Suprapubic skin (tissue), 4 donors: Measurements from ENCODE around the gene PTPN21. TPM values are rescaled to one million over a fixed set of nuclear protein-coding genes. Genes with fewer than 3 reads are reported as not detected.

Source experiments
- DNase-seq, 2 donors: peaks; one replicate each; pipeline ENCODE4 v3.0.0-alpha.2; 2019; ENCODE audit warnings: low spot score in 2 of 2
- H3K27ac ChIP-seq: fragments of 200-600 bp; sonication (generic); one replicate; pipeline ENCODE4 v1.5.1; 2019
- H3K27me3 ChIP-seq: fragments of 200-600 bp; sonication (generic); one replicate; pipeline ENCODE4 v1.5.1; 2019
- H3K36me3 ChIP-seq: fragments of 200-600 bp; sonication (generic); one replicate; pipeline ENCODE4 v1.5.1; 2019
- H3K4me1 ChIP-seq: fragments of 200-600 bp; sonication (generic); one replicate; pipeline ENCODE4 v1.5.1; 2019
- H3K4me3 ChIP-seq: fragments of 200-600 bp; sonication (generic); one replicate; pipeline ENCODE4 v1.5.1; 2019; ENCODE audit warnings: mild to moderate bottlenecking
- H3K9me3 ChIP-seq: fragments of 200-600 bp; sonication (generic); one replicate; pipeline ENCODE4 v1.5.1; 2019
- CTCF ChIP-seq, 2 donors: fragments of 200-600 bp in 1 of 2; fragments of 450-650 bp in 1 of 2; sonication (generic) in 1 of 2; IDR thresholded peaks; one replicate each; pipeline ENCODE4 v1.5.1; 2016 to 2019; ENCODE audit warnings: antibody characterized with exemption in 2 of 2, mild to moderate bottlenecking in 1 of 2, moderate library complexity in 1 of 2
- EP300 ChIP-seq: sonication (generic); formaldehyde crosslinking; IDR thresholded peaks from one replicate; pipeline ENCODE4 v1.6.1; 2017; ENCODE audit warnings: antibody characterized with exemption
- POLR2A ChIP-seq, 2 donors: fragments of 450-650 bp; IDR thresholded peaks; one replicate each; pipeline ENCODE4 v1.6.1; 2017; ENCODE audit warnings: antibody characterized with exemption in 2 of 2, mild to moderate bottlenecking in 2 of 2, moderate library complexity in 2 of 2
- POLR2AphosphoS5 ChIP-seq, 3 donors: sonication (generic); formaldehyde crosslinking; IDR thresholded peaks; one replicate each; pipeline ENCODE4 v1.6.1; 2017; ENCODE audit warnings: antibody characterized with exemption in 3 of 3
- WGBS: methylation state at CpG from one replicate; pipeline ENCODE4 v1.1.5; 2018; 5-methylcytosine and 5-hydroxymethylcytosine counted together
- total RNA-seq, 4 donors: library from RNA; depleted of rRNA; stranded (reverse); fragments of >200 nt; gene quantifications; one replicate each; pipeline ENCODE4 v1.1.0, GENCODE V29; 2016

PTPN21 gene
- total RNA-seq, 4 donors from 2014 or later: 33.2 to 71.1 (median 39.9) TPM

DNA sequence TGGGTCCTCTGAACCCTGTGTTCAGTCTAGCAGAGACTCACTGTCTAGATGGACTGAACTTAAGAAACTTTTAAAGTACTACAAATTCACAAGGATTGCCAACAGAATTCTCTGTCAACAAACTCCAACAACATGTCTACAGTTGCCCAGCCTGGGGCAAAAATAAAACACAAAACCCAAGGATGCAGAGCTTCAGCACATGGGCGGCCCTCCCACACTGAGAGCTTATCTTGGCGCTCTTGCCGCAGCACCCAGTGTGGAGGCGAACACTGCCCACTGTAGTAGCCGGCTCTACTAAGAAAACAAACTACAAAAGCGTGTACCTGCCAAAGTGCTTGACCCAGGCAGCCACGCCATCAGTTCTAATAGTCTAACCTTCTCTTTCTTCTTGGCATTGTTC, 66.7 kb downstream of the PTPN21 start:
- H3K27ac ChIP-seq: peak overlapping the region; percentile 77
- TF ChIP-seq POLR2A (IDR thresholded peaks at IDR 0.05): no peak
- H3K9me3 ChIP-seq: no peaks in the 10 kb centered on the region
- H3K4me1 ChIP-seq: peaks cover 27% of the 10 kb centered on the region
- H3K4me3 ChIP-seq: peak overlapping the region; percentile 6
- no peak for DNase-seq
- 57% methylated on average over 7 of the region's 7 CpGs for WGBS
- peaks cover 14% of the 10 kb centered on the region for H3K36me3 ChIP-seq
- no peaks in the 10 kb centered on the region for H3K27me3 ChIP-seq

GRCh38 chr14:88482524-88482923, 72.3 kb downstream of the PTPN21 start:
- Histone ChIP-seq H3K9me3 (no peaks in the 10 kb centered on the region), H3K4me3 (no peak overlapping the region), H3K27ac (no peak overlapping the region), H3K36me3 (peaks cover 60% of the 10 kb centered on the region), H3K4me1 (no peaks in the 10 kb centered on the region), H3K27me3 (no peaks in the 10 kb centered on the region)
- 87% methylated on average over 3 of the region's 3 CpGs for WGBS
- no peak for DNase-seq
- TF ChIP-seq EP300 (no peak), POLR2AphosphoS5 (IDR thresholded peaks at IDR 0.05) (no peak), POLR2A (IDR thresholded peaks at IDR 0.05) (no peak), CTCF (IDR thresholded peaks at IDR 0.05) (no peak)

DNA sequence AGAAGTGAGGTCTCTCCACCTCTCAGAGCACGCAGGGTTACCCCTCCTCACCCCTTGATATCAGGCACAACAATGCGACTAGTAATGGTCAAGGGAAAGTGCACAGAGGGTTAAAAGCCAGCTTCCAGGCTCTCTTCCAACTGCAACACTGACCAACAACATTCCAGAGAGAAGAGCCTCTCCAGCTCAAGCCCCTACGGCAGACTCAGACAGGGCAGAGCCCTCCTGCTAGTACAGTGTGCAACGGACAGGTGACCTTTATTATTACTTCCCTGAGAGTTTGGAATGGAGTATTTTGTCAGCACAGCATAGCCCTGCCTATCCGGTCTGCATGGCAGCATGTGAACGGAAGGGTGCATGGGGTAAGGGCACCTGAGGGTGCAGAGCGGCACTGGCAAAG, 73.0 kb downstream of the PTPN21 start:
- Histone ChIP-seq H3K9me3 (no peaks in the 10 kb centered on the region), H3K4me1 (no peaks in the 10 kb centered on the region), H3K27ac (no peak overlapping the region), H3K4me3 (no peak overlapping the region), H3K36me3 (peaks cover 62% of the 10 kb centered on the region), H3K27me3 (no peaks in the 10 kb centered on the region)
- no peak for TF ChIP-seq POLR2AphosphoS5 (IDR thresholded peaks at IDR 0.05)
- WGBS: 77% methylated on average over 7 of the region's 7 CpGs
- no peak for DNase-seq

DNA sequence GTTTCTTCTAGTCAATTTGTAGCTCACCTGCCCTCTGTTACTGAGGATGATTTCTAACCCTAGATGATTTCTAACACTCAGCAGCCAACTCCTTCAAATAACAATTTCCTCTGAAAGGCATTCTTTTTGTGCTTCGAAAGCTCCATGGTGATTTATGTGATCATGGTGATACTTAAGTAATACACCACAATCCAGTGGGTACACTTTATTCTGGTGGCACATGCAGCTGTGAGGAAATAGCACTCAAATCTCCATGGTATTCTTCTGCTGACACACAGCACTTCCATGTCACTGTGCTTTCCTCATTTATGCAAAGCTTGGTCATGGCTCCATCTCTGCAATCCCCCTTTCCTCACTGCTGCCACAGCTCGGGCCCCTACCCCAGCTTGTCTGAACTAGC, 73.7 kb downstream of the PTPN21 start:
- Histone ChIP-seq H3K9me3 (no peaks in the 10 kb centered on the region), H3K4me3 (no peak overlapping the region), H3K4me1 (peaks cover 4% of the 10 kb centered on the region), H3K36me3 (peaks cover 66% of the 10 kb centered on the region), H3K27ac (no peak overlapping the region), H3K27me3 (no peaks in the 10 kb centered on the region)
- no peak for DNase-seq
- 82% methylated on average over 2 of the region's 2 CpGs for WGBS
- TF ChIP-seq EP300: no peak
- TF ChIP-seq POLR2AphosphoS5 (IDR thresholded peaks at IDR 0.05): no peak
- TF ChIP-seq CTCF (IDR thresholded peaks at IDR 0.05): no peak
- no peak for TF ChIP-seq POLR2A (IDR thresholded peaks at IDR 0.05)

DNA sequence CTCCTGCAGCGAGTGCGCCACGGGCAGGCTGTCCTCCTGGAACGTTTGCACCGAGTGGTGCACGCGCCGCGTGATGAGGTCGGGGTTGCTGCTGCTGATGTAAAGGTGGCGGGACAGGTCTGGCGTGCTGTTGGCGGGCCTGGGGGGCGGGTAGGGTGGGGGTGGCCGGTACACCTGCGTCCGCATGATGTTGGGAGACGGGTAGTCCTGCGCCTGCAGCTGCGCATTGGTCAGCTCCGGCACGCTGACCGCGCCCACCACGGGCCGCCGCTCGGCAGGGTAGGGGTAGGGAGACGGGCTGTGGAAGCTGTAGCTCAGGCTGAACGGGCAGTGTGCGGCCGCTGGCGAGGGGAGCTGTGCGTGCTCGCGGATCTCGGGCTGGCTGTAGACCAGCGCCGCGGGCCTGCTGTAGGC, 75.2 kb downstream of the PTPN21 start:
- 91% methylated on average over 34 of the region's 40 CpGs for WGBS
- Histone ChIP-seq H3K27me3 (no peaks in the 10 kb centered on the region), H3K9me3 (no peaks in the 10 kb centered on the region), H3K4me3 (no peak overlapping the region), H3K27ac (no peak overlapping the region), H3K36me3 (peaks cover 60% of the 10 kb centered on the region), H3K4me1 (peaks cover 5% of the 10 kb centered on the region)
- DNase-seq: no peak
- TF ChIP-seq POLR2A (IDR thresholded peaks at IDR 0.05) (no peak), CTCF (IDR thresholded peaks at IDR 0.05) (no peak), EP300 (no peak), POLR2AphosphoS5 (IDR thresholded peaks at IDR 0.05) (no peak)

GRCh38 chr14:88478931-88479330, 75.9 kb downstream of the PTPN21 start:
- Histone ChIP-seq H3K27ac (no peak overlapping the region), H3K9me3 (no peaks in the 10 kb centered on the region), H3K36me3 (peaks cover 55% of the 10 kb centered on the region), H3K4me3 (no peak overlapping the region), H3K4me1 (peaks cover 5% of the 10 kb centered on the region), H3K27me3 (no peaks in the 10 kb centered on the region)
- no peak for TF ChIP-seq POLR2A (IDR thresholded peaks at IDR 0.05)
- no peak for TF ChIP-seq EP300
- no peak for DNase-seq
- 93% methylated on average over 22 of the region's 36 CpGs for WGBS

GRCh38 chr14:88477513-88478250, 77.1 kb downstream of the PTPN21 start:
- Histone ChIP-seq H3K36me3 (peaks cover 48% of the 10 kb centered on the region), H3K27me3 (no peaks in the 10 kb centered on the region), H3K4me3 (no peak overlapping the region), H3K9me3 (no peaks in the 10 kb centered on the region), H3K27ac (no peak overlapping the region), H3K4me1 (peaks cover 5% of the 10 kb centered on the region)
- TF ChIP-seq EP300 (no peak), POLR2AphosphoS5 (IDR thresholded peaks at IDR 0.05) (no peak), POLR2A (IDR thresholded peaks at IDR 0.05) (no peak), CTCF (IDR thresholded peaks at IDR 0.05) (no peak)
- WGBS: 92% methylated on average over 6 of the region's 6 CpGs
- DNase-seq: no peak
